Effector memory CD4-positive, alpha-beta T cell (primary cell): Measurements from ENCODE around the gene TMEM269.

Source experiments
- DNase-seq, 3 donors: peaks; one replicate each; pipeline ENCODE4 v3.0.0-alpha.2; 2020
- H3K27ac ChIP-seq: 2 replicates; pipeline ENCODE4 v1.7.0; 2013; ENCODE audit warnings: mild to moderate bottlenecking, low read length, moderate library complexity; ENCODE audit not compliant: insufficient read depth, poor library complexity, severe bottlenecking
- H3K27me3 ChIP-seq: replicated peaks from 2 replicates; pipeline ENCODE4 v1.7.0; 2013; ENCODE audit warnings: mild to moderate bottlenecking, low read length; ENCODE audit not compliant: insufficient read depth, control insufficient read depth, poor library complexity, severe bottlenecking
- H3K36me3 ChIP-seq: 2 replicates; pipeline ENCODE4 v1.7.0; 2013; ENCODE audit warnings: mild to moderate bottlenecking, low read length, moderate library complexity; ENCODE audit not compliant: control insufficient read depth, insufficient read depth
- H3K4me1 ChIP-seq: 2 replicates; pipeline ENCODE4 v1.7.0; 2013; ENCODE audit warnings: low read length, mild to moderate bottlenecking; ENCODE audit not compliant: control insufficient read depth, insufficient read depth, poor library complexity, severe bottlenecking
- H3K4me3 ChIP-seq: 2 replicates; pipeline ENCODE4 v1.7.0; 2013; ENCODE audit warnings: low read length, low read depth, mild to moderate bottlenecking; ENCODE audit not compliant: insufficient read depth, poor library complexity, severe bottlenecking
- H3K9me3 ChIP-seq: 2 replicates; pipeline ENCODE4 v1.7.0; 2013; ENCODE audit warnings: mild to moderate bottlenecking, low read length, moderate library complexity; ENCODE audit not compliant: control insufficient read depth
- total RNA-seq, 3 donors: gene quantifications; one replicate each; lab custom pipeline; 2026; lab: John Stamatoyannopoulos, UW

The TMEM269 gene, protein sequence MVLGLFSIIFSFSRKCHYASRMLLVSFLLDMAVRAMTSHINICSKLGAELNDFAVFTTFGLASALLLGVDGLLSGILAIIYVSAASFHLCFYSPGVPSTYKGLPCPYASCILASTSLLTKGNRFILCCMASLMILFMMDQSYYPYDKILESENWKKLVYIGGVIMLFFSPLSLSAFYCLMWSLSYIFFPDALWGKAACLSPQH
- total RNA-seq, result 0.69 to 1.5 (median 0.70) reads per million in 3 donors

GRCh38 chr1:42784946-42785693, at the start of gene TMEM269:
Gene TMEM269, plus strand, starts transcription at chr1:42784991. Its CDS starts 4,903 bp downstream, at chr1:42789894.
- H3K4me1 ChIP-seq, result peaks cover 10% of the 10 kb centered on the region
- peaks cover 5% of the 10 kb centered on the region for H3K36me3 ChIP-seq
- peak within 1 kb of the TSS; percentile 41 for H3K4me3 ChIP-seq
- peak in 2 of 3 donors; percentile 4 to 7 for DNase-seq
- H3K27ac ChIP-seq, result no peak within 1 kb of the TSS
- H3K9me3 ChIP-seq, result no peaks in the 10 kb centered on the region
- H3K27me3 ChIP-seq, result no peaks in the 10 kb centered on the region

DNA sequence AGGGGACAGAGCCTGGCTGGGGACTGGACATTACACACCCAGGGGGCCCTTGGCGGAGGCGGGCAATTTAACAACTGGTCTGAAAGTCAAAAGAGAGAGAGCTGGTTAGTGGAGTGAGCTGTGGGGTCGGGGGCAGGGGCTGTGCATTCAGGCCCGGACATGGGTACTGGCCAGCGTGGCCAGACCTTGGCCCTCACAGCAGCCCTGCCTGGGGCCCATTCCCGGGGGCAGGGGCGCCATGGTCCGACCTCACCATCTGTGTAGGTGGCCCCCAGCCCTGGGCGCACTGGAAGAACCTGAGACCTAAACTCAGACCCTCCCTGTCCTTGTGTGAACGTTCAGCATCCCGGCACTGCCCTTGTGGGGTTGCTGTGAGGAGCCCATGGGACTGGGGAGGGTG, 49.7 kb upstream of the TMEM269 start:
- DNase-seq, result no peak
- H3K36me3 ChIP-seq, result no peaks in the 10 kb centered on the region
- no peaks in the 10 kb centered on the region for H3K27me3 ChIP-seq
- no peaks in the 10 kb centered on the region for H3K9me3 ChIP-seq
- H3K4me3 ChIP-seq, result no peak overlapping the region
- no peak overlapping the region for H3K27ac ChIP-seq
- H3K4me1 ChIP-seq, result no peaks in the 10 kb centered on the region

GRCh38 chr1:42735477-42736105, 49.2 kb upstream of the TMEM269 start:
- no peaks in the 10 kb centered on the region for H3K4me1 ChIP-seq
- no peaks in the 10 kb centered on the region for H3K9me3 ChIP-seq
- DNase-seq, result no peak
- H3K27ac ChIP-seq, result no peak overlapping the region
- no peaks in the 10 kb centered on the region for H3K27me3 ChIP-seq
- H3K36me3 ChIP-seq, result no peaks in the 10 kb centered on the region
- no peak overlapping the region for H3K4me3 ChIP-seq

- Histone ChIP-seq H3K9me3 (no peaks in the 10 kb centered on the region), H3K36me3 (no peaks in the 10 kb centered on the region), H3K4me3 (no peak overlapping the region), H3K27ac (no peak overlapping the region), H3K27me3 (no peaks in the 10 kb centered on the region), H3K4me1 (no peaks in the 10 kb centered on the region)
- DNase-seq, result no peak
These were observed 48.6 kb upstream of the TMEM269 start for GRCh38 chr1:42736152-42736551.

GRCh38 chr1:42736571-42737200, 48.1 kb upstream of the TMEM269 start:
- no peak for DNase-seq
- no peaks in the 10 kb centered on the region for H3K4me1 ChIP-seq

GRCh38 chr1:42737257-42737656, 47.5 kb upstream of the TMEM269 start:
- Histone ChIP-seq H3K27ac (no peak overlapping the region), H3K36me3 (no peaks in the 10 kb centered on the region), H3K4me1 (no peaks in the 10 kb centered on the region), H3K9me3 (no peaks in the 10 kb centered on the region), H3K27me3 (no peaks in the 10 kb centered on the region), H3K4me3 (no peak overlapping the region)
- no peak for DNase-seq

More at GRCh38 chr1:42736571-42737200, 48.1 kb upstream of the TMEM269 start:
- Histone ChIP-seq H3K9me3 (no peaks in the 10 kb centered on the region), H3K36me3 (no peaks in the 10 kb centered on the region), H3K27me3 (no peaks in the 10 kb centered on the region), H3K4me3 (no peak overlapping the region), H3K27ac (no peak overlapping the region)

DNA sequence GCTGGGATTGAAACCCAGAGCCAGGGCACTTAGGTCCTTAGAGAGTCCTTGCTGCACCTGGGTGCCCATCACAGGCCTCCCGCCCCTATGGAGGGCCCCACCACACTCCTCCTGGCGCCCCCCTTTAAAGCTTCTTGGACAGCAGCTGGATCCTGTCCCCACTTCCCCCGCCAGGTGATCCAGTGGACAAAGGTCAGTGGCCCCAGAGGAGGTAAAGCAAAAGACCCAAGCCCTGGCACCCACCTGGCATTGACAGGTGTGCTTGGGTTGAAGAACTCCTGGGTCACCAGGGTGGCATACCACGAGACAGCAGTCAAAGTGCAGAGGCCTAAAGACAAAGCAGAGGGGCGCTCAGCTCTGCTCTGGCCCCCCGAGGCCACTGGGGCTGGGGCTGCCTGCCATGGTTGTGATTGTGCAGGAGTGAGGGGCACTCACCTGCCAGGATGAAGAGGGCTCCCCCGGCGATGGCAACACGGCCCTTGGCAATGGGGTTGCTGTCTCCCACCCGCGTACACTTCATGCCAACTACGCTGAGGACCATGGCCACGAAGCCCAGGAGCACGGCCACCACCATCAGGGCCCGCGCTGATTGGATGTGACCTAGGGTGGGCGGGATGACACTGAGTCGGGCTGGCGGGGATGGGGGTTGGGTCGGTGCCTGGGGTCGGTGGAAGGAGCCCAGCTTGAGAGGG, 46.7 kb upstream of the TMEM269 start:
- Histone ChIP-seq H3K27me3 (no peaks in the 10 kb centered on the region), H3K4me3 (no peak overlapping the region), H3K27ac (no peak overlapping the region), H3K4me1 (no peaks in the 10 kb centered on the region), H3K36me3 (no peaks in the 10 kb centered on the region), H3K9me3 (no peaks in the 10 kb centered on the region)
- DNase-seq, result no peak

GRCh38 chr1:42738678-42739226, 46.0 kb upstream of the TMEM269 start:
- H3K4me1 ChIP-seq, result no peaks in the 10 kb centered on the region
- no peak overlapping the region for H3K4me3 ChIP-seq
- no peaks in the 10 kb centered on the region for H3K9me3 ChIP-seq
- H3K27me3 ChIP-seq, result no peaks in the 10 kb centered on the region
- no peaks in the 10 kb centered on the region for H3K36me3 ChIP-seq
- DNase-seq, result no peak
- H3K27ac ChIP-seq, result no peak overlapping the region
